MCF 10A (cell line): ENCODE data around the gene PRAF2. TPM values are rescaled to one million over a fixed set of nuclear protein-coding genes. Genes with fewer than 3 reads are reported as not detected.

Experiments
- BruUV-seq: library from RNA; stranded (reverse); fragments of 400-500 nt; replicated peaks from 2 replicates; lab custom pipeline; 2021; lab: Mats Ljungman, UMichigan
- CTCF ChIA-PET: fragments of 300-600 bp; sonication (Branson Sonifier 250); formaldehyde crosslinking; extraction: SDS; loops from one replicate; lab custom pipeline; 2021; ENCODE audit warnings: antibody characterized with exemption, inconsistent platforms; lab: Yijun Ruan, JAX
- POLR2A ChIA-PET: fragments of 300-600, 350-650 bp; sonication (Branson Sonifier 250); formaldehyde crosslinking; extraction: SDS; loops from one replicate; lab custom pipeline; 2020; ENCODE audit warnings: antibody characterized with exemption, inconsistent platforms; lab: Yijun Ruan, JAX
- DNase-seq: peaks from one replicate; pipeline ENCODE4 v3.0.0-alpha.2; 2018; ENCODE audit not compliant: unreplicated experiment
- H3K27ac Mint-ChIP-seq: one replicate; pipeline ENCODE4 v1.8.0; 2022; ENCODE audit warnings: mild to moderate bottlenecking, low read depth, mixed read lengths; ENCODE audit not compliant: unreplicated experiment
- H3K27me3 Mint-ChIP-seq: one replicate; pipeline ENCODE4 v1.8.0; 2022; ENCODE audit warnings: mixed read lengths; ENCODE audit not compliant: insufficient read depth, unreplicated experiment
- H3K36me3 Mint-ChIP-seq: one replicate; pipeline ENCODE4 v1.8.0; 2022; ENCODE audit warnings: mild to moderate bottlenecking, moderate library complexity, mixed read lengths; ENCODE audit not compliant: insufficient read depth, unreplicated experiment
- H3K4me1 Mint-ChIP-seq: one replicate; pipeline ENCODE4 v1.8.0; 2022; ENCODE audit warnings: mixed read lengths; ENCODE audit not compliant: insufficient read depth, unreplicated experiment
- H3K4me3 Mint-ChIP-seq: one replicate; pipeline ENCODE4 v1.8.0; 2022; ENCODE audit warnings: mild to moderate bottlenecking, moderate library complexity, mixed read lengths; ENCODE audit not compliant: unreplicated experiment
- H3K9me3 Mint-ChIP-seq: one replicate; pipeline ENCODE4 v1.8.0; 2022; ENCODE audit warnings: mixed read lengths; ENCODE audit not compliant: unreplicated experiment
- intact Hi-C: fragments of 100-400 bp; cut with micrococcal nuclease; formaldehyde crosslinking; loops from 2 replicates; pipeline ENCODE4 v1.14.1; 2022
- total RNA-seq: library from RNA; stranded (reverse); gene quantifications from 2 replicates; pipeline ENCODE4 v1.2.3, GENCODE V29; 2022
- TF ChIP-seq, protein P1 (sequence below): fragments of 200-600 bp; IDR thresholded peaks from one replicate; pipeline ENCODE4 v1.8.0; 2022; ENCODE audit warnings: antibody characterized with exemption, mild to moderate bottlenecking; ENCODE audit not compliant: unreplicated experiment

PRAF2 gene
- total RNA-seq, 1 experiment from 2014 or later = 32.1 TPM

DNA sequence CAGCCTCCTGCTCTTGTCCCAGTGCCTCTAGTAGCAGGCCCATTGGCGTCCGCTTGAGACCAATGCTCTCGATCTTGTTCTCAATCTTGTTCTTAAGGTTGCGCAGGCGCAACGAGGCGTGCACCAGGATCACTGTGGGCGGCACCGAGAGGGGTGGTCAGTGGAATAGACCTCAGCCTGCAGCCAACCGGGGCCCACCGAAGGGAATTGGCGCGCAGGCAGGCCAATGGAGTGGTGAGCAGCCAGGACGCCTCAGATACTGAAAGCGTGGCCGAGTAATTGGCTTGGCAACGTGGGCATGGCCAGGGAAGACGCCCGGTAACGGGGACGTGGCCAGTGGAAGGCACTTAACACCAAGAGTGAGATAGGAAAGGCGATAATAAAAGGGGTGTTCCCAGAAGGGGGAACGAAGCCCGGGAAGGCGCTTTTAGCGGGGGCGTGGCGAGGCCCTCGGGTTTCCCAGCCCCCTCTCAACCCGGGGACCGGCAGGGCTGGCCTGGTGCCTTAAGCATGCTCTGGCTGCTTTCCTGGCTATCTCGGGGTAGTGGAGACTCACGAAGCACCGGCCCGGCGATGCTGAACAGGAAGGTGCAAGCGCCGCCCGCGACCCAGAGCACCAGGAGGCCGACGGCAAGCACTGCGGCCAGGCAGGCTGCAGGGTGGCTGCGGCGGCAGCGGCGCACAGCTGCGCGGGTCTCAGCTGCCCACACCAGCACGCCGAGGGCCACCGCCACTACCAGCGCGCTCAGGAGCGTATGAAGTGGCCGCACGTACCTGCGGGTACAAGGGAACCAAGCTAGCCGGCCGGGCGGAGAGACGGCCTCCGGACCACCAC, 1.7 kb downstream of the PRAF2 start:
- H3K27ac Mint-ChIP-seq = peak overlapping the region; percentile 57
- H3K4me1 Mint-ChIP-seq = peaks cover 10% of the 10 kb centered on the region
- H3K9me3 Mint-ChIP-seq = no peaks in the 10 kb centered on the region
- BruUV-seq = no TSS peak
- TF ChIP-seq, protein P1, sequence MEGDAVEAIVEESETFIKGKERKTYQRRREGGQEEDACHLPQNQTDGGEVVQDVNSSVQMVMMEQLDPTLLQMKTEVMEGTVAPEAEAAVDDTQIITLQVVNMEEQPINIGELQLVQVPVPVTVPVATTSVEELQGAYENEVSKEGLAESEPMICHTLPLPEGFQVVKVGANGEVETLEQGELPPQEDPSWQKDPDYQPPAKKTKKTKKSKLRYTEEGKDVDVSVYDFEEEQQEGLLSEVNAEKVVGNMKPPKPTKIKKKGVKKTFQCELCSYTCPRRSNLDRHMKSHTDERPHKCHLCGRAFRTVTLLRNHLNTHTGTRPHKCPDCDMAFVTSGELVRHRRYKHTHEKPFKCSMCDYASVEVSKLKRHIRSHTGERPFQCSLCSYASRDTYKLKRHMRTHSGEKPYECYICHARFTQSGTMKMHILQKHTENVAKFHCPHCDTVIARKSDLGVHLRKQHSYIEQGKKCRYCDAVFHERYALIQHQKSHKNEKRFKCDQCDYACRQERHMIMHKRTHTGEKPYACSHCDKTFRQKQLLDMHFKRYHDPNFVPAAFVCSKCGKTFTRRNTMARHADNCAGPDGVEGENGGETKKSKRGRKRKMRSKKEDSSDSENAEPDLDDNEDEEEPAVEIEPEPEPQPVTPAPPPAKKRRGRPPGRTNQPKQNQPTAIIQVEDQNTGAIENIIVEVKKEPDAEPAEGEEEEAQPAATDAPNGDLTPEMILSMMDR = no peak
- ChIA-PET CTCF (no interaction called here), POLR2A (interaction anchor here (0.6 kb wide), 1 partner anchor 68 kb away, joined by 3 read pairs; no protein-coding TSS in a partner anchor)
- peak overlapping the region; percentile 80 for H3K4me3 Mint-ChIP-seq
- no peaks in the 10 kb centered on the region for H3K27me3 Mint-ChIP-seq
- no peak for DNase-seq
- peaks cover 13% of the 10 kb centered on the region for H3K36me3 Mint-ChIP-seq
- intact Hi-C loops = no loop called here

DNA sequence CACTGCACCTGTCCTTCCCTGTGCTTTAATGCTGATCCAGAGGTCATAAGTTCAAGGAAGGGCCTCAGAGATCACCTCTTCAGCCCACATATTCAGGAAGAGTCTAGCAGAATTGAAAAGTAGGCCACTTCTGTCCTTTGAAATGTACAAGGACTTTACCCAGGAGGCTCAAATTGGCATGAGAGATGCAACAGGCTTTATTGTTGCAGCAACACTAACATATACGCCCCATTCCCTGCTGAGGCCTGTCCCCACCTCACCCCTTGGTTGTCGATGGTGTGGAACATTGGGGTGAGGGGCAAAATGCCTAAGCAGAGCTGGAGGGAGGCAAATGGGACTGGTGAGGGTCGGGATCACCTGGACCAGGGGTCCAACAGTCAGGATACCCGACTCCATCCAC, 2.8 kb downstream of the PRAF2 start:
- POLR2A ChIA-PET = interaction anchor here (1.7 kb wide), 1 partner anchor 10 kb away, joined by 8 read pairs; no protein-coding TSS in a partner anchor
- H3K9me3 Mint-ChIP-seq = no peaks in the 10 kb centered on the region
- TF ChIP-seq, protein P1 = no peak
- CTCF ChIA-PET = interaction anchor here (1.1 kb wide), 1 partner anchor 94 kb away, joined by 3 read pairs; no protein-coding TSS in a partner anchor
- H3K4me1 Mint-ChIP-seq = peaks cover 10% of the 10 kb centered on the region
- no peaks in the 10 kb centered on the region for H3K27me3 Mint-ChIP-seq
- H3K36me3 Mint-ChIP-seq = peaks cover 13% of the 10 kb centered on the region
- H3K27ac Mint-ChIP-seq = peak overlapping the region; percentile 51
- DNase-seq = no peak
- intact Hi-C loops = no loop called here
- H3K4me3 Mint-ChIP-seq = no peak overlapping the region
- BruUV-seq = no TSS peak

DNA sequence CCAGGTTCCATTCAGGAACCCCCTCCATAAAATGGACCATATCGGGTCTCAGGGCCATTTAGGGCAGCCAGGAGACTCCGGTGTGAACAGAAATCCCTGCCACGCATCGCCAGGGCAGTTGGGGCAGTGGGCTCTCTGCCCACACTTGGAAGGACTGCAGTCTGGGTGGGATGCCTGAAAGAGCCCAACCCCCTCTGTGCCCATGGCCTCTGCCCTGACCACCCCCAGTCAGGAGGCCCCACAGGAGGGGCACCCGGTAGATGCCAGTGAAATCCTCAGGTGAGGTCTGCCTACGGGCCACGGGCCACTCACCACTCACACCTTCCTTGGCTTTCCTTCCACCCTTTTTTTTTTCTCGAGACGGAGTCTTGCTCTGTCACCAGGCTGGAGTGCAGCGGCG, 4.8 kb downstream of the PRAF2 start:
- BruUV-seq = no TSS peak
- no peaks in the 10 kb centered on the region for H3K27me3 Mint-ChIP-seq
- POLR2A ChIA-PET = interaction anchor here (0.6 to 1.7 kb wide), 2 partner anchors 8 to 116 kb away, joined by 3 to 8 read pairs; no protein-coding TSS in a partner anchor
- no peak for DNase-seq
- peaks cover 10% of the 10 kb centered on the region for H3K4me1 Mint-ChIP-seq
- no peak overlapping the region for H3K4me3 Mint-ChIP-seq
- TF ChIP-seq, protein P1 = no peak
- CTCF ChIA-PET = interaction anchor here (1.0 kb wide), 1 partner anchor 124 kb away, joined by 3 read pairs; no protein-coding TSS in a partner anchor
- H3K27ac Mint-ChIP-seq = no peak overlapping the region
- intact Hi-C loops = no loop called here
- H3K36me3 Mint-ChIP-seq = peaks cover 13% of the 10 kb centered on the region
- no peaks in the 10 kb centered on the region for H3K9me3 Mint-ChIP-seq
